Naive thymus-derived CD4-positive, alpha-beta T cell (primary cell): ENCODE measurements around the gene HTT. TPM values are rescaled to one million over a fixed set of nuclear protein-coding genes. Genes with fewer than 3 reads are reported as not detected.

Source experiments
- ATAC-seq: fragments of 150-1000 bp; cut with Tn5 transposase; 2 replicates; pipeline ENCODE4 v1.10.0; 2021; ENCODE audit warnings: mild to moderate bottlenecking, moderate library complexity
- CTCF ChIA-PET: fragments of 350-600 bp; sonication (Branson Sonifier 250); formaldehyde crosslinking; loops from one replicate; lab custom pipeline; 2021; ENCODE audit warnings: antibody characterized with exemption; lab: Charles Lee
- POLR2A ChIA-PET: fragments of 350-600 bp; sonication (Branson Sonifier 250); formaldehyde crosslinking; loops from one replicate; lab custom pipeline; 2021; ENCODE audit warnings: antibody characterized with exemption, inconsistent platforms; lab: Charles Lee
- DNase-seq, 9 donors: peaks; one replicate each; pipeline versions ENCODE4 v3.0.0 to v3.0.0-alpha.2; 2020 to 2022; ENCODE audit warnings: mixed read lengths in 1 of 9
- H3K27ac ChIP-seq: one replicate; pipeline ENCODE4 v1.7.0; 2013; ENCODE audit warnings: mild to moderate bottlenecking, low read depth, low read length, moderate library complexity
- H3K27me3 ChIP-seq, 2 donors: one replicate each; pipeline ENCODE4 v1.7.0; 2013; ENCODE audit warnings: low read length in 2 of 2, mild to moderate bottlenecking in 2 of 2, moderate library complexity in 2 of 2; ENCODE audit not compliant: control insufficient read depth in 2 of 2, insufficient read depth in 2 of 2
- H3K36me3 ChIP-seq, 3 experiments: 1 replicate in 2 of 3; 2 replicates in 1 of 3; pipeline ENCODE4 v1.7.0; 2013; ENCODE audit warnings: low read length in 3 of 3, mild to moderate bottlenecking in 3 of 3, moderate library complexity in 1 of 3; ENCODE audit not compliant: insufficient read depth in 3 of 3, control insufficient read depth in 2 of 3
- H3K4me1 ChIP-seq, 2 donors: one replicate each; pipeline ENCODE4 v1.7.0; 2013; ENCODE audit warnings: low read length in 2 of 2, mild to moderate bottlenecking in 2 of 2, moderate library complexity in 1 of 2; ENCODE audit not compliant: control insufficient read depth in 2 of 2, insufficient read depth in 2 of 2
- H3K4me3 ChIP-seq: 2 replicates; pipeline ENCODE4 v1.7.0; 2013; ENCODE audit warnings: mild to moderate bottlenecking, low read length
- H3K9me3 ChIP-seq, 3 experiments: 1 replicate in 2 of 3; 2 replicates in 1 of 3; pipeline ENCODE4 v1.7.0; 2013; ENCODE audit warnings: low read length in 3 of 3; ENCODE audit not compliant: control insufficient read depth in 2 of 3
- H3K27ac Mint-ChIP-seq, 9 donors: one replicate each; pipeline ENCODE4 v1.8.0; 2020 to 2022; ENCODE audit warnings: mixed read lengths in 9 of 9, mild to moderate bottlenecking in 8 of 9, moderate library complexity in 5 of 9, inconsistent platforms in 2 of 9
- H3K27me3 Mint-ChIP-seq, 5 donors: one replicate each; pipeline ENCODE4 v1.8.0; 2021 to 2022; ENCODE audit warnings: mixed read lengths in 5 of 5, mild to moderate bottlenecking in 1 of 5
- H3K36me3 Mint-ChIP-seq, 5 donors: one replicate each; pipeline ENCODE4 v1.8.0; 2020 to 2022; ENCODE audit warnings: mixed read lengths in 5 of 5, mild to moderate bottlenecking in 3 of 5, inconsistent platforms in 1 of 5
- H3K4me1 Mint-ChIP-seq, 7 donors: one replicate each; pipeline ENCODE4 v1.8.0; 2020 to 2022; ENCODE audit warnings: mixed read lengths in 7 of 7, mild to moderate bottlenecking in 3 of 7, inconsistent platforms in 1 of 7
- H3K4me3 Mint-ChIP-seq, 10 donors: one replicate each; pipeline ENCODE4 v1.8.0; 2020 to 2022; ENCODE audit warnings: mild to moderate bottlenecking in 10 of 10, mixed read lengths in 10 of 10, moderate library complexity in 6 of 10, inconsistent platforms in 2 of 10
- H3K9me3 Mint-ChIP-seq, 11 donors: one replicate each; pipeline ENCODE4 v1.8.0; 2020 to 2022; ENCODE audit warnings: mixed read lengths in 11 of 11, mild to moderate bottlenecking in 4 of 11, inconsistent platforms in 1 of 11, moderate library complexity in 1 of 11
- intact Hi-C, 2 donors: fragments of 100-400 bp; cut with micrococcal nuclease; formaldehyde crosslinking; loops; one replicate each; pipeline ENCODE4 v1.15.1; 2023
- polyA plus RNA-seq, 2 donors: library from polyadenylated mRNA; unstranded; fragments of 300-500 nt; fragmentation: Illumina TruSeq; gene quantifications; one replicate each; pipeline ENCODE4 v1.2.3, GENCODE V29; 2021
- total RNA-seq, 6 experiments: library from RNA in 5 of 6; stranded (reverse) in 5 of 6; gene quantifications; 1 replicate in 5 of 6; 2 replicates in 1 of 6; pipeline ENCODE4 v1.2.3 and lab custom pipeline; 2021 to 2026

HTT gene
- total and polyA plus RNA-seq, 7 experiments from 2014 or later, result 2.4 to 115 (median 71.6) TPM

DNA sequence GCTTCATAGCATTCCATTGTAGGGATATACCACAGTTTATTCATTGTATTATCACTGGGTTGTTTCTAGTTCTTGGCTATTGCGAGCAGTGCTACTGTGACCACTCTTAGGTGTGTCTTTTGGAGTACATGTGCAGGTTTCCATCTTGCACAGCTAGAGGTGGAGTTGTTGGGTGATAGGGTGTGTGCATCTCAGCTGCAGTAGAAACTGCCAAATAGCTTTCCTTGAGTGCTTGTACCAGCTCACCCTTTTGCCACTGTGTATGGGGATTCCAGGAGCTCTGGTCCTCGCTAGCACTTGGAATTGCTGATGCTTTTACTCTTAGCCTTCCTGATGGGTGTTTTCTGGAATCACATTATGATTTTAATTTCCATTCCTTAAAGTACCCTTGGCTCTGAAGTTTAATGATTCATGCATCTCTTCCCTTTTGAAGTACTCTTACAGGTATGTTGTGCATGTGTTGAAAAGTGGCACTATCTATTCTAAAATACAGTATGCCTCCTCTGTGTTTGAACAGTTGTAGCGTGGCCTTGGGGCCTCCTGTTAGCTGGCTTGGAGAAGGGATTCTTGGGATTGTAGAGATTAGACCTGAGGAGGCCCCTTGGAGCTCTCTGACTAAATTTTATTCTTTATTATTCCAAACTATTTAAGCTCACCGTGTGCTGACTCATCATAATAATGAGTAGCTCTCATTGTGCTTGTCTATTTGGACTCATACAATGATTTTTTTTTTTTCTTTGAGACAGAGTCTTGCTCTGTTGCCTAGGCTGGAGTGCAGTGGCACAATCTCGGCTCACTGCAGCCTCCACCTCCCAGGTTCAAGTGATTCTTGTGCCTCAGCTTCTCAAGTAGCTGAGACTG, 38.4 kb downstream of the HTT start:
- ChIA-PET POLR2A (no interaction called here), CTCF (interaction anchor here (1.0 kb wide), 1 partner anchor 10 kb away, joined by 3 read pairs; no protein-coding TSS in a partner anchor)
- H3K9me3 ChIP-seq, result no peaks in the 10 kb centered on the region
- no peaks in the 10 kb centered on the region for H3K4me1 ChIP-seq
- peaks cover 0 to 1% (median 0%) of the 10 kb centered on the region in 11 donors for H3K9me3 Mint-ChIP-seq
- peaks cover 26 to 85% (median 37%) of the 10 kb centered on the region in 3 experiments for H3K36me3 ChIP-seq
- no peaks in the 10 kb centered on the region for H3K27me3 Mint-ChIP-seq
- H3K4me3 Mint-ChIP-seq, result no peak overlapping the region
- ATAC-seq (no peak), DNase-seq (no peak)
- intact Hi-C loops, result no loop called here
- H3K27ac ChIP-seq, result no peak overlapping the region
- no peaks in the 10 kb centered on the region for H3K27me3 ChIP-seq
- H3K4me3 ChIP-seq, result no peak overlapping the region
- H3K36me3 Mint-ChIP-seq, result peaks cover 12 to 68% (median 32%) of the 10 kb centered on the region in 5 donors
- H3K4me1 Mint-ChIP-seq, result peaks cover 0 to 13% (median 3%) of the 10 kb centered on the region in 7 donors
- H3K27ac Mint-ChIP-seq, result peak overlapping the region in 1 of 9 donors; percentile 67

- peaks cover 11 to 71% (median 40%) of the 10 kb centered on the region in 5 donors for H3K36me3 Mint-ChIP-seq
- Histone ChIP-seq H3K27ac (no peak overlapping the region), H3K4me1 (no peaks in the 10 kb centered on the region), H3K4me3 (no peak overlapping the region), H3K36me3 (peaks cover 28 to 89% (median 28%) of the 10 kb centered on the region in 3 experiments), H3K27me3 (no peaks in the 10 kb centered on the region), H3K9me3 (no peaks in the 10 kb centered on the region)
- no peak overlapping the region for H3K27ac Mint-ChIP-seq
- ChIA-PET CTCF (interaction anchor here (2.0 kb wide), 1 partner anchor 7 kb away, joined by 6 read pairs; no protein-coding TSS in a partner anchor), POLR2A (interaction anchor here (0.9 kb wide), 1 partner anchor 8 kb away, joined by 3 read pairs; no protein-coding TSS in a partner anchor)
- DNase-seq (no peak), ATAC-seq (no peak)
- H3K4me1 Mint-ChIP-seq, result peaks cover 0 to 13% (median 3%) of the 10 kb centered on the region in 7 donors
- no peak overlapping the region for H3K4me3 Mint-ChIP-seq
- peaks cover 0 to 1% (median 0%) of the 10 kb centered on the region in 11 donors for H3K9me3 Mint-ChIP-seq
- H3K27me3 Mint-ChIP-seq, result no peaks in the 10 kb centered on the region
- intact Hi-C loops, result no loop called here
Observed at GRCh38 chr4:3114377-3114776, 39.9 kb downstream of the HTT start.

DNA sequence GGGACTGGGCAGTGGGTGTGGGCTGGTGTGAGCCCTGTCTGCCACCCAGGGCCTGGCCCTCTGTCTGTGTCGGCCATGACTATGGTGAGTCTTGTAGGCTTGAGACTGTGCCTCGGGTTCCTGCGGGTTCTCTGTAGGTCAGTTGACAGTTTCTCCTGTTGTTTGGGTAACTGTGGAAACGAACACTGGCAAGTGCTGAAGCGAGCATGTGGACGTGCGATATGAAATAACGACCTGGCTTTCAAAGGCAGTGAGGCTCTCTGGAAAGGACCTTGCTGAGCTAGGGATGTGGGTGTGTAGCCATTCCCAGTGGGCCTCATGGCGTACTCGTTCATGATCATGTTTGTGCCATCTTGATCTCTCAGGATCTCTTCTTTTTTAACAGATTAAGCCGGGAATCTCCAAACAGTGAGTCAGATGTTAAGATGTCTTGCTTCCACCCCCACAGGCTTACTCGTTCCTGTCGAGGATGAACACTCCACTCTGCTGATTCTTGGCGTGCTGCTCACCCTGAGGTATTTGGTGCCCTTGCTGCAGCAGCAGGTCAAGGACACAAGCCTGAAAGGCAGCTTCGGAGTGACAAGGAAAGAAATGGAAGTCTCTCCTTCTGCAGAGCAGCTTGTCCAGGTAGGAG, 41.3 kb downstream of the HTT start:
- no peaks in the 10 kb centered on the region for H3K4me1 ChIP-seq
- H3K4me3 ChIP-seq, result no peak overlapping the region
- Mint-ChIP-seq H3K4me3 (no peak overlapping the region), H3K4me1 (peaks cover 0 to 16% (median 4%) of the 10 kb centered on the region in 7 donors), H3K9me3 (peaks cover 0 to 1% (median 0%) of the 10 kb centered on the region in 11 donors), H3K27ac (no peak overlapping the region), H3K36me3 (peaks cover 8 to 61% (median 32%) of the 10 kb centered on the region in 5 donors), H3K27me3 (no peaks in the 10 kb centered on the region)
- ChIA-PET POLR2A (no interaction called here), CTCF (interaction anchor here (2.0 kb wide), 1 partner anchor 9 kb away, joined by 6 read pairs; no protein-coding TSS in a partner anchor)
- H3K9me3 ChIP-seq, result no peaks in the 10 kb centered on the region
- H3K27ac ChIP-seq, result no peak overlapping the region
- ATAC-seq (no peak), DNase-seq (no peak)
- no peaks in the 10 kb centered on the region for H3K27me3 ChIP-seq
- intact Hi-C loops, result no loop called here
- peaks cover 22 to 84% (median 28%) of the 10 kb centered on the region in 3 experiments for H3K36me3 ChIP-seq

GRCh38 chr4:3116955-3117354, 42.5 kb downstream of the HTT start:
- Histone ChIP-seq H3K27me3 (no peaks in the 10 kb centered on the region), H3K9me3 (no peaks in the 10 kb centered on the region), H3K27ac (no peak overlapping the region), H3K4me3 (no peak overlapping the region), H3K4me1 (peaks cover 0 to 2% of the 10 kb centered on the region in 2 donors), H3K36me3 (peaks cover 22 to 81% (median 28%) of the 10 kb centered on the region in 3 experiments)
- ChIA-PET POLR2A (no interaction called here), CTCF (no interaction called here)
- intact Hi-C loops, result no loop called here
- H3K27me3 Mint-ChIP-seq, result no peaks in the 10 kb centered on the region
- no peak for DNase-seq
- peaks cover 0 to 1% (median 0%) of the 10 kb centered on the region in 11 donors for H3K9me3 Mint-ChIP-seq
- ATAC-seq, result no peak
- H3K4me3 Mint-ChIP-seq, result no peak overlapping the region
- no peak overlapping the region for H3K27ac Mint-ChIP-seq
- peaks cover 8 to 64% (median 32%) of the 10 kb centered on the region in 5 donors for H3K36me3 Mint-ChIP-seq
- H3K4me1 Mint-ChIP-seq, result peaks cover under 1 to 20% (median 10%) of the 10 kb centered on the region in 7 donors

DNA sequence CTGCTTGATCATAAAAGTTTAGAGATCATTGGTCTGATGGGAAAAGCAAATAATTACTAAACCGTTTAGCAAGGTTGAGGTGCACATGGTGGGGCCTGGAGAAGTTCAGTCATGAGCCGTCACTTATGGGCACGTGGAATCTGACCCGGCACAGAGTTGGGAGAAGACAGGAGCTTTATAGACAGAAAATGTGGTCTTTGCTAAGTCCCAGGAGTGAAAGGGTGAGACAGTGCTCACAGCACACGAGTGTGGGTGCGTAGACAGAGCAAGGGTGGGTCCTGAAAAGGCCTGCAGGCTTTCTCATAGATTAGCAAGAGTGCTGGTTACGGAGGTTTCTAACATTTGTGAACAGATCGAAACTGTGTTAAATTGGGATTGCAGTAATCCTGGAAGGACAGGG, 43.8 kb downstream of the HTT start:
- H3K27ac Mint-ChIP-seq, result peak overlapping the region in 2 of 9 donors; percentile 27 to 71
- no peak for DNase-seq
- intact Hi-C loops, result no loop called here
- Histone ChIP-seq H3K36me3 (peaks cover 14 to 70% (median 23%) of the 10 kb centered on the region in 3 experiments), H3K27ac (no peak overlapping the region), H3K4me1 (peaks cover 0 to 6% of the 10 kb centered on the region in 2 donors), H3K27me3 (no peaks in the 10 kb centered on the region), H3K4me3 (no peak overlapping the region), H3K9me3 (no peaks in the 10 kb centered on the region)
- peaks cover 5 to 27% (median 19%) of the 10 kb centered on the region in 7 donors for H3K4me1 Mint-ChIP-seq
- ChIA-PET POLR2A (no interaction called here), CTCF (no interaction called here)
- H3K9me3 Mint-ChIP-seq, result no peaks in the 10 kb centered on the region
- no peaks in the 10 kb centered on the region for H3K27me3 Mint-ChIP-seq
- ATAC-seq, result no peak
- peaks cover 0 to 62% (median 30%) of the 10 kb centered on the region in 5 donors for H3K36me3 Mint-ChIP-seq
- H3K4me3 Mint-ChIP-seq, result no peak overlapping the region

- peak overlapping the region in 1 of 9 donors; percentile 18 for H3K27ac Mint-ChIP-seq
- no peaks in the 10 kb centered on the region for H3K27me3 ChIP-seq
- no peaks in the 10 kb centered on the region for H3K9me3 Mint-ChIP-seq
- H3K36me3 Mint-ChIP-seq, result peaks cover 0 to 63% (median 30%) of the 10 kb centered on the region in 5 donors
- H3K27ac ChIP-seq, result no peak overlapping the region
- intact Hi-C loops, result no loop called here
- no peak overlapping the region for H3K4me3 Mint-ChIP-seq
- DNase-seq, result no peak
- no peaks in the 10 kb centered on the region for H3K27me3 Mint-ChIP-seq
- CTCF ChIA-PET, result interaction anchor here (0.7 kb wide), 1 partner anchor 13 kb away, joined by 3 read pairs; no protein-coding TSS in a partner anchor
- H3K4me1 Mint-ChIP-seq, result peaks cover 5 to 27% (median 19%) of the 10 kb centered on the region in 7 donors
- no peak overlapping the region for H3K4me3 ChIP-seq
- no peak for ATAC-seq
- H3K36me3 ChIP-seq, result peaks cover 14 to 62% (median 23%) of the 10 kb centered on the region in 3 experiments
- POLR2A ChIA-PET, result no interaction called here
- peaks cover 0 to 6% of the 10 kb centered on the region in 2 donors for H3K4me1 ChIP-seq
- H3K9me3 ChIP-seq, result no peaks in the 10 kb centered on the region
Observed at GRCh38 chr4:3119464-3119863, 45.0 kb downstream of the HTT start.
